Hepatocyte (in vitro differentiated cells): ENCODE measurements around the gene MEIG1. TPM values are rescaled to one million over a fixed set of nuclear protein-coding genes. Genes with fewer than 3 reads are reported as not detected.

Experiments used
- DNase-seq: peaks from one replicate; pipeline ENCODE4 v3.0.0-alpha.2; 2016; ENCODE audit warnings: low spot score
- H2AFZ ChIP-seq: fragments of 200-600 bp; sonication (generic); 2 replicates; pipeline ENCODE4 v1.6.0; 2016; ENCODE audit warnings: antibody characterized with exemption, mild to moderate bottlenecking
- H3K27ac ChIP-seq: fragments of 200-600 bp; sonication (generic); 2 replicates; pipeline ENCODE4 v1.5.1; 2016; ENCODE audit warnings: mild to moderate bottlenecking
- H3K27me3 ChIP-seq: fragments of 200-600 bp; sonication (generic); 2 replicates; pipeline ENCODE4 v1.6.1; 2016
- H3K36me3 ChIP-seq: fragments of 200-600 bp; sonication (generic); replicated peaks from 2 replicates; pipeline ENCODE4 v1.5.1; 2016; ENCODE audit warnings: low read depth; ENCODE audit not compliant: insufficient read depth
- H3K4me1 ChIP-seq: fragments of 200-600 bp; sonication (generic); 2 replicates; pipeline ENCODE4 v1.5.1; 2016; ENCODE audit warnings: mild to moderate bottlenecking, moderate library complexity; ENCODE audit not compliant: insufficient read depth
- H3K4me2 ChIP-seq: fragments of 200-600 bp; sonication (generic); 2 replicates; pipeline ENCODE4 v1.6.0; 2016
- H3K4me3 ChIP-seq: fragments of 200-600 bp; sonication (generic); 2 replicates; pipeline ENCODE4 v1.5.1; 2016; ENCODE audit warnings: mild to moderate bottlenecking
- H3K79me2 ChIP-seq: fragments of 200-600 bp; sonication (generic); 2 replicates; pipeline ENCODE4 v1.6.0; 2017; ENCODE audit warnings: mild to moderate bottlenecking
- H3K9me2 ChIP-seq: fragments of 200-600 bp; sonication (generic); replicated peaks from 2 replicates; pipeline ENCODE4 v1.6.0; 2017; ENCODE audit warnings: mild to moderate bottlenecking; ENCODE audit not compliant: insufficient read depth
- H3K9me3 ChIP-seq: fragments of 200-600 bp; sonication (generic); 2 replicates; pipeline ENCODE4 v1.5.1; 2016; ENCODE audit warnings: low read depth, mild to moderate bottlenecking
- H4K20me1 ChIP-seq: fragments of 200-600 bp; sonication (generic); 2 replicates; pipeline ENCODE4 v1.6.0; 2016; ENCODE audit warnings: mild to moderate bottlenecking; ENCODE audit not compliant: insufficient read depth, poor library complexity, severe bottlenecking
- CTCF ChIP-seq: fragments of 200-600 bp; sonication (generic); IDR thresholded peaks from 2 replicates; pipeline ENCODE4 v1.5.1; 2016; ENCODE audit warnings: antibody characterized with exemption, mild to moderate bottlenecking; ENCODE audit not compliant: poor library complexity
- EZH2 ChIP-seq: fragments of 200-600 bp; sonication (generic); IDR thresholded peaks from 2 replicates; pipeline ENCODE4 v1.6.1; 2016; ENCODE audit warnings: antibody characterized with exemption, mild to moderate bottlenecking, borderline replicate concordance
- EZH2phosphoT487 ChIP-seq: fragments of 200-600 bp; sonication (generic); IDR thresholded peaks from one replicate; pipeline ENCODE4 v1.6.1; 2018; ENCODE audit warnings: antibody characterized with exemption, mild to moderate bottlenecking, low read depth, moderate library complexity; ENCODE audit not compliant: unreplicated experiment, severe bottlenecking
- WGBS: methylation state at CpG from one replicate; pipeline ENCODE4 v1.1.6; 2016; ENCODE audit warnings: low lambda C conversion rate; ENCODE audit errors: missing lambda C conversion rate; 5-methylcytosine and 5-hydroxymethylcytosine counted together
- polyA plus RNA-seq: library from polyadenylated mRNA; unstranded; fragments of >200 nt; fragmentation: Nextera tagmentation; extraction: Ambion mirVana; gene quantifications from 2 replicates; pipeline ENCODE4 v1.2.1, GENCODE V29; 2016
- total RNA-seq: library from RNA; depleted of rRNA; stranded (reverse); fragments of >200 nt; gene quantifications from 2 replicates; pipeline ENCODE4 v1.2.3, GENCODE V29; 2014

Gene MEIG1
- total and polyA plus RNA-seq, 2 experiments from 2014 or later = 2.1 TPM; not detected in 1

GRCh38 chr10:14953424-14954000 is 5.7 kb upstream of the MEIG1 start:
- Histone ChIP-seq H3K9me2 (no peaks in the 10 kb centered on the region), H4K20me1 (no peaks in the 10 kb centered on the region), H3K79me2 (peaks cover 43% of the 10 kb centered on the region), H3K27ac (peak overlapping the region; percentile 89), H3K27me3 (no peaks in the 10 kb centered on the region), H2AFZ (peak overlapping the region; percentile 86), H3K9me3 (no peaks in the 10 kb centered on the region), H3K4me1 (peaks cover 12% of the 10 kb centered on the region), H3K4me2 (peak overlapping the region; percentile 85), H3K4me3 (peak overlapping the region; percentile 31), H3K36me3 (no peaks in the 10 kb centered on the region)
- under 1% methylated on average over 32 of the region's 32 CpGs for WGBS
- DNase-seq = peak; percentile 63
- no peak for TF ChIP-seq EZH2
- TF ChIP-seq EZH2phosphoT487 = no peak
- TF ChIP-seq CTCF = no peak

DNA sequence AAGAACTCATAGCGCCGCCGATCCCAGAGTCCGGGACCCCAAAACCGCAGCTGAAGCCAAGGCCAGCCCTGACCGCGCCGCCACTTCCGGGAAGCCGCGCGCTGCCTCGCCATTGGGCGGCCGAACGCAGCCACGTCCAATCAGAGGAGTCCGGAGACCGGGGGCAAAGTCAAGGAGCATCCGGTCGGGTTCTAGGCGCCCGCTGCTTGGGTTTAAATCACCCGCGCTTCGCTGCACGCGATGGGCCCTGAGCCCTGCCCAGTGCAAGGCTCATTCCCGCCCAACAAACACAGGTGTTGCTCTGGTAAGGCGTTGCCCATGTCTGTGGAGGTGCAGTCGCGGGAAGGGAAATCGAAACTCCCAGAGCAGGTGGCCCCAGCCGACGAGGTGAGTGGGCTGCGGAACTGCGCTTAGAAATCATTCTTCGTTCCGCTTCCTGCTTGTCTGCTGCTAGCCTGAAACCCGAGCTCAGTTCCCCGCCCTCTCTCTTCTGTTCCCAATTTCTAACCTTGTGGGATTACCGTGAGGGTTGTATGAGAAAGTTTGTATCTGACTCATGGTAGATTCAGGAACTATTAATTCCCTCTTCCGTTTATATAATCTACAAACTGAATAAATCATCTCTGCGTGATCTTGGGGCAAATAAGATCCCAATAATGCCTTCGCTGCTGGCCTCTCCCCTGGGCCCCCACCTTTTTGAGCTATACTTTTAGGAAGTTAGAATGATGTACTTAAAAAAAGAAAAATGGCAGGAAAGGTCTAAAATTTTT is 5.0 kb upstream of the MEIG1 start, which contains the start of gene DCLRE1C:
TSS of gene DCLRE1C (minus strand) at position 96 of the 770 bp plus-strand sequence. CDS start at position 10, 86 bp downstream.
- Histone ChIP-seq H3K4me2 (peak within 1 kb of the TSS; percentile 85), H3K9me2 (no peaks in the 10 kb centered on the region), H3K9me3 (no peaks in the 10 kb centered on the region), H3K4me3 (peak within 1 kb of the TSS; percentile 31), H3K79me2 (peaks cover 36% of the 10 kb centered on the region), H3K4me1 (peaks cover 12% of the 10 kb centered on the region), H4K20me1 (no peaks in the 10 kb centered on the region), H3K27ac (peak within 1 kb of the TSS; percentile 89), H3K36me3 (no peaks in the 10 kb centered on the region), H3K27me3 (no peaks in the 10 kb centered on the region), H2AFZ (peak within 1 kb of the TSS; percentile 86)
- WGBS = 2% methylated on average over 45 of the region's 45 CpGs
- peak; percentile 96 for DNase-seq
- no peak for TF ChIP-seq EZH2phosphoT487

- H3K4me2 ChIP-seq = peak overlapping the region; percentile 85
- H3K4me3 ChIP-seq = peak overlapping the region; percentile 31
- WGBS = 95% methylated on average over 19 of the region's 19 CpGs
- H2AFZ ChIP-seq = peak overlapping the region; percentile 86
- DNase-seq = no peak
- H3K36me3 ChIP-seq = no peaks in the 10 kb centered on the region
- H3K27ac ChIP-seq = peak overlapping the region; percentile 89
- H3K4me1 ChIP-seq = peaks cover 12% of the 10 kb centered on the region
- H3K27me3 ChIP-seq = no peaks in the 10 kb centered on the region
- H4K20me1 ChIP-seq = no peaks in the 10 kb centered on the region
- no peaks in the 10 kb centered on the region for H3K9me3 ChIP-seq
- peaks cover 29% of the 10 kb centered on the region for H3K79me2 ChIP-seq
- no peaks in the 10 kb centered on the region for H3K9me2 ChIP-seq
- TF ChIP-seq CTCF = no peak
- no peak for TF ChIP-seq EZH2phosphoT487
These were observed 4.3 kb upstream of the MEIG1 start for GRCh38 chr10:14954934-14955333.

- WGBS = 46% methylated on average over 11 of the region's 12 CpGs
These were observed 342 bp upstream of the MEIG1 start for GRCh38 chr10:14958872-14959220.

More at GRCh38 chr10:14958872-14959220, 342 bp upstream of the MEIG1 start:
- no peak for DNase-seq
- peak overlapping the region; percentile 14 for H3K4me3 ChIP-seq
- no peaks in the 10 kb centered on the region for H3K9me3 ChIP-seq
- H3K79me2 ChIP-seq = no peaks in the 10 kb centered on the region
- peak overlapping the region; percentile 99 for H3K27ac ChIP-seq
- H3K27me3 ChIP-seq = no peaks in the 10 kb centered on the region
- peak overlapping the region; percentile 99 for H2AFZ ChIP-seq
- H3K9me2 ChIP-seq = no peaks in the 10 kb centered on the region
- H3K4me1 ChIP-seq = peaks cover 6% of the 10 kb centered on the region
- TF ChIP-seq EZH2 (no peak), CTCF (no peak), EZH2phosphoT487 (no peak)
- peak overlapping the region; percentile 85 for H3K4me2 ChIP-seq
- no peaks in the 10 kb centered on the region for H4K20me1 ChIP-seq
- H3K36me3 ChIP-seq = no peaks in the 10 kb centered on the region
